HG03175 (cell line): ENCODE measurements around the gene CHD6.

Source experiments
- ATAC-seq: cut with Tn5 transposase; IDR thresholded peaks from one replicate; pipeline ENCODE4 v1.9.1; 2021; ENCODE audit warnings: mild to moderate bottlenecking, moderate library complexity; ENCODE audit not compliant: unreplicated experiment

CHD6 gene

DNA sequence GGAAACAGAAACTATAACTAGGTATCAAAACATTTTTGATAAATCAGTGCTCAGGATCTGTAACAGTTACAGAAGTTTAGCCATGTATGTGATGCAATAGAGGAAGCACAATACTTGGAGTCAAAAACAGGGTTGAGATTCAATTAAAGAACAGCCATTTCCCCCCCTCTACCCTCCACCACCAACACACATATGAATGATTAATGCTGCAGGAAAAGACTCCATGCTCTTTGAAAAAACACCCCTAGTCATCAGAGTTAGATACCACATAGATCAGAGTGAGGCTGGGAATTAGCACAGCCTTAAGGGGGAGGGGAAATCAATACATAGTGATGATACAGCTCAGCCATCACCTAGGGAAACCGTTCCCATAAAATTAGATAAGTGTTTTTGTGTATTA, 142.7 kb downstream of the CHD6 start:
- ATAC-seq = no peak

- no peak for ATAC-seq
These were observed 147.6 kb downstream of the CHD6 start for GRCh38 chr20:41470362-41471095.

DNA sequence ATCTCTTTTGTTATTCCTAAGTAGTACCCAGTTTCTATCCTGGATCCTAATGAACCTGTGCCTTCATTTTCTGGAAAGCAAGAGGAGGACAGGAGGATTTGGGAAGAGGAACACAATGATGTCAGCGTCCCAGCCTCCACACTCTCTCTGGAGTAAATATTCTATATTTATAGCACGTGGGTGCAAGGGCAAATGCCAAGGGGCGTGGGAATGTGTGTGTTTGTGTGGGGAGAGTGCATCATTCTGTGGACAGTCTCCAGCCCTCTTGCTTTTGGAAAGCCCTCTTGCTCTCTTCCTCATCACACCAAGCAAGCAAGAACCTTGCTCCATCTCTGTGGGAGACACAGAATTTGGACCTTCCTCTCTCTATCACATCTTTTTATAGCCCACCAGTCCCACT, 148.3 kb downstream of the CHD6 start:
- no peak for ATAC-seq

- ATAC-seq = no peak
These were observed 149.1 kb downstream of the CHD6 start for GRCh38 chr20:41468994-41469600.

GRCh38 chr20:41467690-41468089, 150.5 kb downstream of the CHD6 start:
- ATAC-seq = no peak

DNA sequence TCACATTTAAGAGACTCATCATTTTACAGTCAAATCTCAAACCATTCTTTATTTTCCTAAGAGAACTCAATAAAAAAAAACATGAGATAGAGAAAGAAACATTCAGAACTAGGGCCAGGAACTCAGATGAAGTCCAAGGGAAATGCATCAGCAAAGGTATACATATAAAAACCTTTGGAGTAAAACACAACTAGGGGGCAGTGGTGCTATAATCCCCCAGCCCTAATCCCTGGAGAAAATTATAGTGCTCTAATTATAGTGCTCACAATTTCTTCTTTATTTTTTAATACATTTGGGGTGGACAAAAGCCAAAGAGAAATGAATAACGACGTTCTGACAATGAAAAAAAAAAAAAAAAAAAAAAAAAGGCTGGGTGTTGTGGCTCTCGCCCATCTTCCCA, 151.0 kb downstream of the CHD6 start:
- ATAC-seq = no peak

DNA sequence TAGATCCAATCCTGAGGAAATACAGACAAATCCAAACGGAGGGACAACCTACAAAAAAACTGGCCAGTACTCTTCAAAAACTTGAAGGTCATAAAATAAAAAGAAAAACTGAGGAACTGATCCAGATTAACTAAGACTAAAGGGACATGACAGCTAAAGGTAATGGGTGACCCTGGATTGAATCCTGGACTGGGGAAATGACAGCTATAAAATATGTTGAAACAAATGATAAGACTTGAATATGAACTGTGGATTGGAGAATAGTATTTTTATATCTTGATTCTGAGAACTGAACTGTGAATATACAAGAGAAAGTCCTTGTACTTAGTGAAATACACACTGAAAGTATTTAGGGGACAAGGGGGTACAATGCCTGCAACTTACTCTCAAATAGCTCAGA, 154.6 kb downstream of the CHD6 start:
- no peak for ATAC-seq

DNA sequence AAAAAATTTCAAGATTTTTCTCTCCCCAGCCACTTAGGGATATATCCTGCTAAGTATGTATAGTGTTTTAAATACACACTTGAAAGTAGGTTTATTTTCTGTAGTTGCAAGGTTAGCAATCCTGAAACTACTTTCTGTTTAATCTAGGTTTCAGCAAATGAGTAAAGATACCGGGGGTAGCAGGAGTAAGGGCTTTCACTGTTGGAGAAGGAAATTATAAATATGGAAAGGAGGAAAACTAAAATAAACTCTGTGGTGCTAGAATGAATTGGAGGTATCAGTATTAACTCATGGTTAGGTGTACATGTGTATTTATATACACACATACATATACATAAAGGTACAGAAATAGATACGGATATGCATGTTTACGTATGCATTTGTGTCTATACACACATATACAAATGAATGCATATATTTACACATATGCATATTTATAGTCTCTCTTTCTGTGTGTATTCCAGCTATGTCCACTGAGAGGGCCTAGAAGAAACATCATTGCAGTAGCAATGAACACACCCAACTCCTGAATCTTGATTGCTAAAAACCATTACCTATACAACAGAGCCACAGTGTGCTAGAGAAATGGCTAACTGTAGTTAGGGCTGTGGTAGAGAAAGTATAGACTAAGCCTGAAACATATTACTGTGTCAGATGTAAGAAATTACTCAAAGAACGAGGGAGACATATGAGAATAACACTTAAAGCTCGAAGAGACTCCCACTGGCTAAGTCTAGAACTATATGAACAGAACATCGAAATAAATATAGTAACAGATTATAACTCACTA, 155.6 kb downstream of the CHD6 start:
- ATAC-seq = peak; percentile 66

DNA sequence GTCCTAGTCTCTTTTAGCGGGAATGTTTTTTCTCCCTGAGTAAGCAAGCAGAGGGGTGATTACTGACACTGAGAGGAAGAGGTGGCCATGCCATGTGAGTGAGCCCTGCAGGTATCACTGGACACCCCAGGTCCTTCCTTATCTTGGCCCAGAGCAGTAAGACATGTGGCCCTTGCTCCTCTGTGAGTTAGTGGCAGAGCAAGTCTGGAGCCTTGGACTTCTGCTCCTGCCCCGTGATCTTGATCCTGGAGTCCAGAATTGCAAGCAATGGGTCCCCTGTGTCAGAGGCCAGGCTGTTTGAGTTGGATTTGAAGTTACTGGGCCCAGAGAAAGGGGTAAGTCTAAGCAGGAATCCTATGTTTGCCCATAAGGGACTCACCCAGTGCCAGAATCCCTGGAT, 159.4 kb downstream of the CHD6 start:
- no peak for ATAC-seq

DNA sequence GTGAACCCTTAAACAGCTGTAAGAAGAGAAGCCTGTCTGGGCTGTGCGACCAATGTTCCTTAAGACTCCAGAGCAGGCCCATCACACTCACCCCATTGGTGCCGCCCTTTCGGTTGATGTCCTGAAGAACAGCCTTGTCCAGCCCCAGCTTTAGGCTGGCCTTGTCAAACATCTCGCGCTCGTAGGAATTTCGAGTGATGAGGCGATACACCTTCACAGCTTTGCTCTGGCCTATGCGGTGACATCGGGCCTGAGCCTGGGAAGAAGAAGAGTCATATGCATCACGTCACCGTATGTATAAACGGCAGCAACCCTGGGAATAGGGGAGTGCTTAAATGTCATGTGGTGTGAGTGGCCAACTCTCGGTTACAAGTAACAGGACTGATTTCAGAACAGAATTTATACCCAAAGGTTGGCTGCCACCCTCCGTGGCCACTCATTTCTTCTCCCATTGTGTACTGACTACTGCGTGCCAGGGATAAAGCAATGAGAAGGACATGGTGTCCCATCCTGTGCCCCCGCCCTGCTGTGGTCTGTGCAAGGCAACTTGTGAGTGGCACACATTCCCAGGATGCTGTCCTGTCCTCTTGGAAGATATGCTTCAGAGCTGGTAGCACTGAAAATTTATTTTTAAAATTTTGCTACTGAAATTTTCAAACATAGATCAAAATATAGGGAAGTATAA, 160.9 kb downstream of the CHD6 start:
- ATAC-seq = no peak

GRCh38 chr20:41456351-41456750, 161.8 kb downstream of the CHD6 start:
- ATAC-seq = no peak

DNA sequence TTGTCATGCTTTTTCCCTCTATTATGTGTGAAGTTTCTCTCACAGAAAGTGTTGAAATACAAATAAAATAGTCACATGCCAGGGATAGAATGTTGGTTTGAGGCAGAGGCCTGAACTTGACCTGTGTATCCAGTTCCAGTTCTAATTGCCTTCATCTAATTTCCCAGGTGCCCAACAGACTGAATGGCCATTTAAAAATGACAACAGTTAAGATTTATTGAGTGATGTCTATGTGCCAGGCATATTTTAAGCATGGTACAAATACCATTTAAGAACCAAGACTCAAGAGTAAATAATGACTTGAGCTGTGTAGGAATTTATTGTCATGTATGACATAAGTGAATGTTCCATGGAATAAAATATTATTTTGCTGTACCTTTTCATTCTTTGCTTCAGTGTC, 163.9 kb downstream of the CHD6 start:
- no peak for ATAC-seq

DNA sequence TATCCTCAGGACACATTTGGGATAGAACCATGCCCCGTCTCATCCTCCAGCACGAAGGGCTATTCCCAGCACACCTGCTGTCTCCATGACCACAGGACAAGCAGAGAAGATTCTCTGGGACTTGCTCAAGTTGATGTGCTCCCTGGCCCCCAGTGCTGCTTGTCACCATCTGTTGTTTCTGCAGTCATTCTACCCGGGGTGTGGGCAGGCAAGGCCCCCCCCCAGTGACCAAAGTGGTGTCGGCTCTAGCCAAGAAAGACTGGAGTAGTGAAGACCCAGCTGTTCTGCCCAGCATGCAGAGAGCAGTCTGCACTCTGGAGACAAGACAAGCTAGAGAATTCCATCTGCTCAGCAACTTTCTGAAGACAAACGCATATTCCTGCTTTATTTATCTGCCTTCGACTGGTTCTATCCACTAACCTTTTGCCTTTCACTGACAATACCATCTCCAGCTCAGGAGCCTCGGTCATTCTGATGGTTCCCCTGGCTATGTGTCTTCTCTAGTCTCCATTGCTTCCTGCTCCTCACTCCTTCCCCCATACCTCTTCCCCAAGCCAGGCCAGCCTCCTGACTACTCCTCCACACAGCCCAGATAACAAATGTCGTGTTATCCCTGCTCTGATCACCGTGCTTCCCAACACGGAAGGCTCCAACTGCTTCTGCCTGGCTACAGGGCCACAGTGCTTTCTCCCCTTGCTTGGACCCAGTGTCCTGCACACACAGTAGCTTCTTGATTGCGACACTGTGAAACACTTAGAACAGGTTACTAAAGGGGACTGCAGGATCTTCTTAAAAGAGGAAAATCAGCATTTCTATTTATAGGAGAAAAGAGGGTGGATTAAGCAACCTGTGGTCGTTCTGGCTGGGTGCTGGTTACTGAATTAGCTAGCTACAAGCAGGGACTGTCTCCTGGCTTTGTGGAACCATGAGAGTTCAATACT, 164.9 kb downstream of the CHD6 start:
- no peak for ATAC-seq

DNA sequence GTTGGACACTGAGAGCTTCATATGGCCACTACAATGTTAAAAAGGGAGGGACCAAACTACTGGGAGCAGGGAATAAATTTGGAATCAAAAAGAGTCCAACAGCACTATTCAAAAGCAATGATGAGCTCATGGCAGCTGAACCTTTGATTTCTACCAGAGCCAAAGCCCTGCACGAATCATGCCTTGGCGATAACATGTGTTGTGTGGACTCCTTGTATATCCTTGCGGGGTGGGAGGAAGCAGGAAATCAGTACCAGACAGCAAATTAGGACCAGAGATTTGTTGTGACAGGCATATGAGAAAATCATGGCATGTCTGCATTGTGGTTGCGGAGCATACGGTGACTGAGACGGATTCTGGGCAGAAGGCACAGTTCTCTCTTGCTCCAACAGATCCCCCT, 166.0 kb downstream of the CHD6 start:
- ATAC-seq = no peak

- ATAC-seq = no peak
These were observed 171.2 kb downstream of the CHD6 start for GRCh38 chr20:41447006-41447405.

- ATAC-seq = no peak
These were observed 171.7 kb downstream of the CHD6 start for GRCh38 chr20:41446456-41446855.

- ATAC-seq = no peak
These were observed 173.4 kb downstream of the CHD6 start for GRCh38 chr20:41444821-41445220.

- no peak for ATAC-seq
These were observed 174.5 kb downstream of the CHD6 start for GRCh38 chr20:41443691-41444090.

DNA sequence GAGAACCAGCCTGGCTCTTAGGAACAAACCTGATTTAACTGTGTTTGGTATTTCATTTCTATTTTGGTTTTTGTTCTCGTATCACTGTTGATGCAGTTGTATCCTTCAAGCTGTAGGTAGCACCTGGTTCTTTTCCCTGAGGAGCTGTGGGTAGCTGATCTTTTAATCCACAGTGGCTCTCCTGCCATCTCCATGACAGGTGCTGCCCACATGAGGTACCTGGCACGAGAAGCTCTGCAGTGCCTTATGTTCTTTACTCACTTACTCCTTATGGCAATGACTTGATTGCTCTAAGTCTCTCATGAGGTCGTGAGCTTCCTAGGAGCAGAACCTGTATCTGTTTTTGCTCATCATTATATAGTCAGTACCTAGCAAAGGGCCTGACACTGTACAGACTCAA, 177.3 kb downstream of the CHD6 start:
- no peak for ATAC-seq

DNA sequence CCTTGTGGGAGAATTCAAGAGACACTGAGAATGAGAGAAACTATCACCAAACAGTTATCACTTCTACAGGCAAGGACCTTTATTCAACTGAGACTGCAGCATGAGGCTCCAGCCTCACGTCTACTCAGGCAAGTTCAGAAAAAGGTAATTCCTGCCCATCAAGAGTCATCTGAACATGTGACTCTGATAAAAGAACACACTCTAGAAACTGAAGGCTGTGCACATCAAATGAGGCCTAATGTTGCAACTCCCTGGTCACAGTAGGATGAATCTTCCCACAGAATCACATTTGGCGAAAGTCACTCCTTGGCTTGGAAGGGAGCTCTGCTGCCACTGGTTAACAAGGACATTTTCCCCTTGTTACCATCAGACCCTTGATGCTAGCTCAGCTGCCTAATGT, 180.3 kb downstream of the CHD6 start:
- ATAC-seq = no peak
